CD8-positive, alpha-beta memory T cell (primary cell): ENCODE data around the gene SLC2A9. TPM values are rescaled to one million over a fixed set of nuclear protein-coding genes. Genes with fewer than 3 reads are reported as not detected.
"Not testable (repeated sequence)": the region's sequence is repeated elsewhere in the genome, so short reads cannot be mapped to it uniquely, and the experiment has no call there.

ENCODE experiments used
- CTCF ChIA-PET: fragments of 350-600 bp; sonication (Branson Sonifier 250); formaldehyde crosslinking; loops from one replicate; lab custom pipeline; 2021; ENCODE audit warnings: antibody characterized with exemption; lab: Charles Lee
- POLR2A ChIA-PET: fragments of 350-600 bp; sonication (Branson Sonifier 250); formaldehyde crosslinking; loops from one replicate; lab custom pipeline; 2021; ENCODE audit warnings: antibody characterized with exemption; lab: Charles Lee
- DNase-seq, 5 donors: peaks; one replicate each; pipeline versions ENCODE4 v3.0.0 to v3.0.0-alpha.2; 2020 to 2022; ENCODE audit warnings: mixed read lengths in 1 of 5
- H3K27ac ChIP-seq: one replicate; pipeline ENCODE4 v1.7.0; 2013; ENCODE audit warnings: low read depth, mild to moderate bottlenecking, low read length, moderate library complexity
- H3K27me3 ChIP-seq: 2 replicates; pipeline ENCODE4 v1.7.0; 2013; ENCODE audit warnings: low read length, mild to moderate bottlenecking; ENCODE audit not compliant: insufficient read depth, poor library complexity, severe bottlenecking
- H3K36me3 ChIP-seq: 2 replicates; pipeline ENCODE4 v1.7.0; 2013; ENCODE audit warnings: mild to moderate bottlenecking, low read length, moderate library complexity; ENCODE audit not compliant: insufficient read depth
- H3K4me1 ChIP-seq: 2 replicates; pipeline ENCODE4 v1.7.0; 2013; ENCODE audit warnings: mild to moderate bottlenecking, low read length, moderate library complexity; ENCODE audit not compliant: insufficient read depth
- H3K4me3 ChIP-seq: 2 replicates; pipeline ENCODE4 v1.7.0; 2013; ENCODE audit warnings: mild to moderate bottlenecking, low read length
- H3K9me3 ChIP-seq: 2 replicates; pipeline ENCODE4 v1.7.0; 2013; ENCODE audit warnings: mild to moderate bottlenecking, low read length
- H3K27ac Mint-ChIP-seq, 8 donors: one replicate each; pipeline ENCODE4 v1.8.0; 2020 to 2021; ENCODE audit warnings: mixed read lengths in 8 of 8, mild to moderate bottlenecking in 6 of 8, inconsistent platforms in 3 of 8, moderate library complexity in 3 of 8
- H3K27me3 Mint-ChIP-seq, 2 donors: one replicate each; pipeline ENCODE4 v1.8.0; 2020 to 2021; ENCODE audit warnings: mixed read lengths in 2 of 2, mild to moderate bottlenecking in 1 of 2, moderate library complexity in 1 of 2
- H3K36me3 Mint-ChIP-seq, 3 donors: one replicate each; pipeline ENCODE4 v1.8.0; 2020 to 2021; ENCODE audit warnings: mixed read lengths in 3 of 3, inconsistent platforms in 1 of 3, mild to moderate bottlenecking in 1 of 3
- H3K4me1 Mint-ChIP-seq, 3 donors: one replicate each; pipeline ENCODE4 v1.8.0; 2020 to 2021; ENCODE audit warnings: mixed read lengths in 3 of 3, inconsistent platforms in 1 of 3, mild to moderate bottlenecking in 1 of 3
- H3K4me3 Mint-ChIP-seq, 7 donors: one replicate each; pipeline ENCODE4 v1.8.0; 2020 to 2021; ENCODE audit warnings: mixed read lengths in 7 of 7, mild to moderate bottlenecking in 6 of 7, moderate library complexity in 4 of 7, inconsistent platforms in 2 of 7
- H3K9me3 Mint-ChIP-seq, 5 donors: one replicate each; pipeline ENCODE4 v1.8.0; 2020 to 2022; ENCODE audit warnings: mixed read lengths in 5 of 5, mild to moderate bottlenecking in 3 of 5, moderate library complexity in 2 of 5, inconsistent platforms in 1 of 5
- polyA plus RNA-seq: library from polyadenylated mRNA; unstranded; fragments of 300-500 nt; fragmentation: Illumina TruSeq; gene quantifications from one replicate; pipeline ENCODE4 v1.2.3, GENCODE V29; 2021
- total RNA-seq, 2 experiments: library from RNA; stranded (reverse); gene quantifications; one replicate each; pipeline ENCODE4 v1.2.3, GENCODE V29; 2021

Gene SLC2A9
- total and polyA plus RNA-seq, 3 experiments from 2014 or later, result 1.8 to 3.1 (median 3.0) TPM

- H3K27ac ChIP-seq, CTCF ChIA-PET, H3K9me3 Mint-ChIP-seq, H3K9me3 ChIP-seq, H3K27ac Mint-ChIP-seq, H3K4me3 ChIP-seq, H3K36me3 ChIP-seq, H3K4me3 Mint-ChIP-seq, POLR2A ChIA-PET, H3K4me1 ChIP-seq, H3K27me3 ChIP-seq, H3K4me1 Mint-ChIP-seq, DNase-seq, H3K36me3 Mint-ChIP-seq, H3K27me3 Mint-ChIP-seq: not testable (repeated sequence)
These were observed 39.4 kb downstream of the SLC2A9 start for GRCh38 chr4:9981899-9982298.

- no peak overlapping the region for H3K4me3 ChIP-seq
- H3K27me3 ChIP-seq, result no peaks in the 10 kb centered on the region
- no peaks in the 10 kb centered on the region for H3K4me1 ChIP-seq
- peaks cover 0 to 9% (median 3%) of the 10 kb centered on the region in 3 donors for H3K36me3 Mint-ChIP-seq
- CTCF ChIA-PET, result no interaction called here
- no peaks in the 10 kb centered on the region for H3K9me3 ChIP-seq
- H3K27ac ChIP-seq, result no peak overlapping the region
- H3K4me3 Mint-ChIP-seq, result no peak overlapping the region
- no peaks in the 10 kb centered on the region for H3K4me1 Mint-ChIP-seq
- no peaks in the 10 kb centered on the region for H3K27me3 Mint-ChIP-seq
- no peaks in the 10 kb centered on the region for H3K36me3 ChIP-seq
- H3K9me3 Mint-ChIP-seq, result peaks cover 0 to 2% (median 0%) of the 10 kb centered on the region in 5 donors
- DNase-seq, result no peak
- POLR2A ChIA-PET, result no interaction called here
- H3K27ac Mint-ChIP-seq, result no peak overlapping the region
These were observed 40.4 kb downstream of the SLC2A9 start for GRCh38 chr4:9980898-9981297.

- CTCF ChIA-PET, result no interaction called here
- H3K27ac ChIP-seq, result no peak overlapping the region
- POLR2A ChIA-PET, result no interaction called here
- H3K27me3 ChIP-seq, result no peaks in the 10 kb centered on the region
- H3K36me3 Mint-ChIP-seq, result peaks cover 0 to 9% (median 1%) of the 10 kb centered on the region in 3 donors
- H3K4me3 ChIP-seq, result no peak overlapping the region
- H3K4me3 Mint-ChIP-seq, result no peak overlapping the region
- H3K4me1 Mint-ChIP-seq, result no peaks in the 10 kb centered on the region
- no peaks in the 10 kb centered on the region for H3K36me3 ChIP-seq
- H3K9me3 ChIP-seq, result no peaks in the 10 kb centered on the region
- H3K9me3 Mint-ChIP-seq, result peaks cover 0 to 2% (median 0%) of the 10 kb centered on the region in 5 donors
- no peaks in the 10 kb centered on the region for H3K4me1 ChIP-seq
- no peaks in the 10 kb centered on the region for H3K27me3 Mint-ChIP-seq
- DNase-seq, result no peak
- H3K27ac Mint-ChIP-seq, result peak overlapping the region in 1 of 8 donors; percentile 59
These were observed 42.1 kb downstream of the SLC2A9 start for GRCh38 chr4:9979101-9979701.

GRCh38 chr4:9977518-9978031, 43.7 kb downstream of the SLC2A9 start:
- CTCF ChIA-PET, result no interaction called here
- H3K4me1 ChIP-seq, result no peaks in the 10 kb centered on the region
- peaks cover 0 to 6% (median 4%) of the 10 kb centered on the region in 5 donors for H3K9me3 Mint-ChIP-seq
- no peaks in the 10 kb centered on the region for H3K4me1 Mint-ChIP-seq
- POLR2A ChIA-PET, result no interaction called here
- H3K4me3 ChIP-seq, result no peak overlapping the region
- H3K9me3 ChIP-seq, result no peaks in the 10 kb centered on the region
- no peaks in the 10 kb centered on the region for H3K27me3 Mint-ChIP-seq
- no peak overlapping the region for H3K27ac Mint-ChIP-seq
- no peak overlapping the region for H3K27ac ChIP-seq
- no peaks in the 10 kb centered on the region for H3K27me3 ChIP-seq
- no peaks in the 10 kb centered on the region for H3K36me3 ChIP-seq
- no peak overlapping the region for H3K4me3 Mint-ChIP-seq
- no peak for DNase-seq
- H3K36me3 Mint-ChIP-seq, result peaks cover 0 to 16% (median 3%) of the 10 kb centered on the region in 3 donors

- peaks cover 0 to 6% (median 4%) of the 10 kb centered on the region in 5 donors for H3K9me3 Mint-ChIP-seq
These were observed 44.5 kb downstream of the SLC2A9 start for GRCh38 chr4:9976781-9977180.

GRCh38 chr4:9976293-9976692, 45.0 kb downstream of the SLC2A9 start:
- Mint-ChIP-seq H3K27ac (no peak overlapping the region), H3K4me3 (no peak overlapping the region), H3K9me3 (peaks cover 0 to 6% (median 4%) of the 10 kb centered on the region in 5 donors), H3K36me3 (peaks cover 0 to 19% (median 3%) of the 10 kb centered on the region in 3 donors), H3K4me1 (no peaks in the 10 kb centered on the region), H3K27me3 (no peaks in the 10 kb centered on the region)
- POLR2A ChIA-PET, result no interaction called here
- Histone ChIP-seq H3K4me3 (no peak overlapping the region), H3K9me3 (no peaks in the 10 kb centered on the region), H3K27ac (no peak overlapping the region), H3K4me1 (no peaks in the 10 kb centered on the region), H3K36me3 (no peaks in the 10 kb centered on the region), H3K27me3 (no peaks in the 10 kb centered on the region)
- no peak for DNase-seq
- CTCF ChIA-PET, result no interaction called here

More at GRCh38 chr4:9976781-9977180, 44.5 kb downstream of the SLC2A9 start:
- Histone ChIP-seq H3K36me3 (no peaks in the 10 kb centered on the region), H3K4me3 (no peak overlapping the region), H3K4me1 (no peaks in the 10 kb centered on the region), H3K9me3 (no peaks in the 10 kb centered on the region), H3K27me3 (no peaks in the 10 kb centered on the region), H3K27ac (no peak overlapping the region)
- H3K27ac Mint-ChIP-seq, result no peak overlapping the region
- no peaks in the 10 kb centered on the region for H3K4me1 Mint-ChIP-seq
- POLR2A ChIA-PET, result no interaction called here
- H3K36me3 Mint-ChIP-seq, result peaks cover 0 to 19% (median 3%) of the 10 kb centered on the region in 3 donors
- CTCF ChIA-PET, result no interaction called here
- DNase-seq, result no peak
- no peak overlapping the region for H3K4me3 Mint-ChIP-seq
- no peaks in the 10 kb centered on the region for H3K27me3 Mint-ChIP-seq

- Histone ChIP-seq H3K4me1 (no peaks in the 10 kb centered on the region), H3K27me3 (no peaks in the 10 kb centered on the region), H3K9me3 (no peaks in the 10 kb centered on the region), H3K4me3 (no peak overlapping the region), H3K27ac (no peak overlapping the region), H3K36me3 (no peaks in the 10 kb centered on the region)
- Mint-ChIP-seq H3K9me3 (peaks cover 0 to 6% (median 3%) of the 10 kb centered on the region in 5 donors), H3K36me3 (peaks cover 0 to 24% (median 5%) of the 10 kb centered on the region in 3 donors), H3K4me3 (no peak overlapping the region), H3K4me1 (no peaks in the 10 kb centered on the region), H3K27ac (no peak overlapping the region), H3K27me3 (peaks cover 0 to 5% of the 10 kb centered on the region in 2 donors)
- CTCF ChIA-PET, result no interaction called here
- no peak for DNase-seq
- POLR2A ChIA-PET, result no interaction called here
These were observed 49.6 kb downstream of the SLC2A9 start for GRCh38 chr4:9971711-9972110.

- Histone ChIP-seq H3K27ac (no peak overlapping the region), H3K4me3 (no peak overlapping the region), H3K9me3 (no peaks in the 10 kb centered on the region), H3K36me3 (no peaks in the 10 kb centered on the region), H3K4me1 (no peaks in the 10 kb centered on the region), H3K27me3 (no peaks in the 10 kb centered on the region)
- H3K4me1 Mint-ChIP-seq, result no peaks in the 10 kb centered on the region
- H3K36me3 Mint-ChIP-seq, result peaks cover 0 to 24% (median 5%) of the 10 kb centered on the region in 3 donors
- no peak overlapping the region for H3K4me3 Mint-ChIP-seq
- ChIA-PET POLR2A (no interaction called here), CTCF (no interaction called here)
- H3K27ac Mint-ChIP-seq, result no peak overlapping the region
- peaks cover 0 to 5% of the 10 kb centered on the region in 2 donors for H3K27me3 Mint-ChIP-seq
- DNase-seq, result no peak
- peaks cover 0 to 6% (median 3%) of the 10 kb centered on the region in 5 donors for H3K9me3 Mint-ChIP-seq
These were observed 50.8 kb downstream of the SLC2A9 start for GRCh38 chr4:9970399-9971011.
